ENCODE measurements around the gene CFAP97D2.
"Not testable (repeated sequence)": the region's sequence is repeated elsewhere in the genome, so short reads cannot be mapped to it uniquely, and the experiment has no call there.

The CFAP97D2 gene

GRCh38 chr13:114237415-114238112 lies 58.5 kb downstream of the CFAP97D2 start:
- DNase-seq, result no peak

GRCh38 chr13:114241918-114242317 lies 62.9 kb downstream of the CFAP97D2 start:
- DNase-seq, result no peak

- DNase-seq, result no peak
Observed at GRCh38 chr13:114243971-114244370, 64.9 kb downstream of the CFAP97D2 start.

- no peak for DNase-seq
Observed at GRCh38 chr13:114244637-114245036, 65.6 kb downstream of the CFAP97D2 start.

- DNase-seq, result no peak
Observed at GRCh38 chr13:114248011-114248410, 69.0 kb downstream of the CFAP97D2 start.

GRCh38 chr13:114249077-114249476 lies 70.0 kb downstream of the CFAP97D2 start:
- DNase-seq, result no peak

GRCh38 chr13:114251639-114252440 lies 72.8 kb downstream of the CFAP97D2 start:
- DNase-seq, result not testable (repeated sequence)

GRCh38 chr13:114256547-114256946 lies 77.5 kb downstream of the CFAP97D2 start:
- DNase-seq, result no peak

GRCh38 chr13:114257014-114257413 lies 78.0 kb downstream of the CFAP97D2 start:
- no peak for DNase-seq

- DNase-seq, result no peak
Observed at GRCh38 chr13:114258589-114258988, 79.5 kb downstream of the CFAP97D2 start.

GRCh38 chr13:114259374-114259773 lies 80.3 kb downstream of the CFAP97D2 start:
- DNase-seq, result no peak

GRCh38 chr13:114259974-114260373 lies 80.9 kb downstream of the CFAP97D2 start:
- DNase-seq, result no peak

GRCh38 chr13:114260814-114261213 lies 81.8 kb downstream of the CFAP97D2 start:
- no peak for DNase-seq

- no peak for DNase-seq
Observed at GRCh38 chr13:114261328-114261965, 82.4 kb downstream of the CFAP97D2 start.

- no peak for DNase-seq
Observed at GRCh38 chr13:114263578-114263977, 84.5 kb downstream of the CFAP97D2 start.

- DNase-seq, result not testable (repeated sequence)
Observed at GRCh38 chr13:114264313-114264712, 85.3 kb downstream of the CFAP97D2 start.

- no peak for DNase-seq
Observed at GRCh38 chr13:114264886-114265611, 86.0 kb downstream of the CFAP97D2 start.

GRCh38 chr13:114266241-114266640 lies 87.2 kb downstream of the CFAP97D2 start:
- no peak for DNase-seq

GRCh38 chr13:114268344-114269280 lies 89.6 kb downstream of the CFAP97D2 start:
- no peak for DNase-seq

GRCh38 chr13:114269281-114269770 lies 90.3 kb downstream of the CFAP97D2 start:
- DNase-seq, result peak in 1 of 2 experiments; percentile 29
